ENCODE measurements around the gene TECR. TPM values are rescaled to one million over a fixed set of nuclear protein-coding genes. Genes with fewer than 3 reads are reported as not detected.

TECR gene
- total and polyA plus RNA-seq, 2 of the 13 experiments (the other 11 are each of a cell fraction or from before 2014, with no cell fraction given), result 54.9 to 121 TPM

DNA sequence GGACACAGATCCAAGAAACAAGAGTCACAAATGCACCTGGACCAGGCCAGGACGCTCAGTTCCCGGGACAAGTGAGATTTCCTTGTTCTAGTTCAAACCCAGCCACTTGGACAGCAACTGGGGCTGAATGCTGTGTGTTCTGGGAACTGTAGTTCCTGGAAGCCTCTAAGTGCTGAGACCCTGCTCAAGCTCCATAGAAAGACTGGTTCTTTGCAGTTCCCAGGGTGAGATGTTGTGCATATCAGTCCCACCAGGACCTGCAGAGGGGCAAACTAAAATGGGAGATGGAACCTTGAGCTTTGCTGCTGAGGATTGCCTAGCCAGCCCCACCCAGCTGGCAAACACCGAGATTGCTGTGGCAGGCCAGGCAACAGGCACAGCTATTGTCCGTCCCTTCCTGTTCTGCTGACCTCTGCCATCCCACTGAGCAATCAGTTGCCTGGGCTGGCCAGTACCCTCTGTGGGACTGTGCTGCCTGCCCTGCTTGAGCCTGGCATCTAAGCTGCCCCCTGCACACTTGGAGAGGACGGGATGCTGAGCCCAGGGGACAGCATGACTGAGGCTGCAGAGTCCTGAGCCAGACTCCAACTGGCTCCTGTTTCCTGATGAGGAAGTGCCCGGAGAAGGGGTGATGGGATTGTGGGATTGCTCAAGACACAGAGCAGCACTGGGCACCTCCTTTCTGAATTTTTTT, 32.0 kb upstream of the TECR start (continued):
- TF ChIP-seq ZNF383 (CRISPR knock-in tag; IDR thresholded peaks at IDR 0.05; ENCODE audit: borderline replicate concordance), result no peak
- no peak for TF ChIP-seq NFRKB (IDR thresholded peaks at IDR 0.05)
- TF ChIP-seq, protein P1, sequence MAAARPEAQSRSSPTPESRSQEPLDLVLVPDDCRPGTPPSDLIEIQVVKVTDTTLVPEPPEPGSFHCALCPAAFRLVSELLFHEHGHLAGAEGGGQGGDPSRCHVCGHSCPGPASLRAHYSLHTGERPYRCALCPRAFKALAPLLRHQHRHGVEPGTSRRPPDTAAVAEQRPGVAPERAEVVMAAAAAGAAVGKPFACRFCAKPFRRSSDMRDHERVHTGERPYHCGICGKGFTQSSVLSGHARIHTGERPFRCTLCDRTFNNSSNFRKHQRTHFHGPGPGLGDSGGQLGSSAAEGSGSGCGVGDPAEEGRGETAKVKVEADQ (CRISPR knock-in tag; IDR thresholded peaks at IDR 0.05; ENCODE audit: borderline replicate concordance), result no peak
- TF ChIP-seq, protein P2, sequence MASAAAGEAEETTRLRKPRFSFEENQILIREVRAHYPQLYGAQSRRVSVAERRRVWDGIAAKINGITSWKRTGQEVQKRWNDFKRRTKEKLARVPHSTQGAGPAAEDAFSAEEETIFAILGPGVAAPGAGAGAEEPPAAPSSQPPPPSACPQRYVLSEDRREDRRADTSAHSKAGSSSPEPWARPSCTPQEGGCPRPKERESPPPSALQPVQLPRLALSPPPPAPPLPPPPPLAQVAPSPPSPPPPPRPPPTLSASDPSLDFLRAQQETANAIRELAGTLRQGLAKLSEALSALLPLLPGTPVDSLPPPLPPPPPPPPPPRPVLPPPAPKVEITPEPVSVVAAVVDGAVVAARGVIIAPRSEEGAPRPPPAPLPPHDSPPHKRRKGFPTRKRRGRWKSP (CRISPR knock-in tag; IDR thresholded peaks at IDR 0.05), result no peak
- no peak for TF ChIP-seq KMT2A (CRISPR knock-in tag; IDR thresholded peaks at IDR 0.05)
- no peak for TF ChIP-seq ZBTB38 (CRISPR knock-in tag; IDR thresholded peaks at IDR 0.05)
- TF ChIP-seq SOX13 (IDR thresholded peaks at IDR 0.05), result no peak
- TF ChIP-seq SOX13 (CRISPR knock-in tag; conservative IDR thresholded peaks at IDR 0.05 in 1 of 2, IDR thresholded peaks at IDR 0.05 in 1 of 2), result peak in 1 of 2 experiments; percentile 57; a peak in 2 of 4 replicates
- TF ChIP-seq ZFP90 (CRISPR knock-in tag; IDR thresholded peaks at IDR 0.05; ENCODE audit: borderline replicate concordance), result no peak
- peak; percentile 26; the same call in 1 of the 2 replicates for TF ChIP-seq CREM (IDR thresholded peaks at IDR 0.05)
- no peak for TF ChIP-seq CREM (CRISPR knock-in tag; IDR thresholded peaks at IDR 0.05)
- TF ChIP-seq, protein P3, sequence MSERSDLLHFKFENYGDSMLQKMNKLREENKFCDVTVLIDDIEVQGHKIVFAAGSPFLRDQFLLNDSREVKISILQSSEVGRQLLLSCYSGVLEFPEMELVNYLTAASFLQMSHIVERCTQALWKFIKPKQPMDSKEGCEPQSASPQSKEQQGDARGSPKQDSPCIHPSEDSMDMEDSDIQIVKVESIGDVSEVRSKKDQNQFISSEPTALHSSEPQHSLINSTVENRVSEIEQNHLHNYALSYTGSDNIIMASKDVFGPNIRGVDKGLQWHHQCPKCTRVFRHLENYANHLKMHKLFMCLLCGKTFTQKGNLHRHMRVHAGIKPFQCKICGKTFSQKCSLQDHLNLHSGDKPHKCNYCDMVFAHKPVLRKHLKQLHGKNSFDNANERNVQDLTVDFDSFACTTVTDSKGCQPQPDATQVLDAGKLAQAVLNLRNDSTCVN (CRISPR knock-in tag; IDR thresholded peaks at IDR 0.05; ENCODE audit: borderline replicate concordance), result no peak
- TF ChIP-seq ZNF768 (CRISPR knock-in tag; IDR thresholded peaks at IDR 0.05), result peak; percentile 67; the same call in 1 of the 2 replicates
- TF ChIP-seq, protein P4, sequence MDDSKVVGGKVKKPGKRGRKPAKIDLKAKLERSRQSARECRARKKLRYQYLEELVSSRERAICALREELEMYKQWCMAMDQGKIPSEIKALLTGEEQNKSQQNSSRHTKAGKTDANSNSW (CRISPR knock-in tag; IDR thresholded peaks at IDR 0.05; ENCODE audit: borderline replicate concordance), result no peak
- no peak for TF ChIP-seq ZNF274 (CRISPR knock-in tag; IDR thresholded peaks at IDR 0.05)
- TF ChIP-seq, protein P5, sequence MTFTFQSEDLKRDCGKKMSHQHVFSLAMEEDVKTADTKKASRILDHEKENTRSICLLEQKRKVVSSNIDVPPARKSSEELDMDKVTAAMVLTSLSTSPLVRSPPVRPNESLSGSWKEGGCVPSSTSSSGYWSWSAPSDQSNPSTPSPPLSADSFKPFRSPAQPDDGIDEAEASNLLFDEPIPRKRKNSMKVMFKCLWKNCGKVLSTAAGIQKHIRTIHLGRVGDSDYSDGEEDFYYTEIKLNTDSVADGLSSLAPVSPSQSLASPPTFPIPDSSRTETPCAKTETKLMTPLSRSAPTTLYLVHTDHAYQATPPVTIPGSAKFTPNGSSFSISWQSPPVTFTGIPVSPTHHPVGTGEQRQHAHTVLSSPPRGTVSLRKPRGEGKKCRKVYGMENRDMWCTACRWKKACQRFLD (CRISPR knock-in tag; IDR thresholded peaks at IDR 0.05; ENCODE audit: borderline replicate concordance), result no peak
- no peak for TF ChIP-seq TOE1 (CRISPR knock-in tag; IDR thresholded peaks at IDR 0.05)
- TF ChIP-seq, protein P6, sequence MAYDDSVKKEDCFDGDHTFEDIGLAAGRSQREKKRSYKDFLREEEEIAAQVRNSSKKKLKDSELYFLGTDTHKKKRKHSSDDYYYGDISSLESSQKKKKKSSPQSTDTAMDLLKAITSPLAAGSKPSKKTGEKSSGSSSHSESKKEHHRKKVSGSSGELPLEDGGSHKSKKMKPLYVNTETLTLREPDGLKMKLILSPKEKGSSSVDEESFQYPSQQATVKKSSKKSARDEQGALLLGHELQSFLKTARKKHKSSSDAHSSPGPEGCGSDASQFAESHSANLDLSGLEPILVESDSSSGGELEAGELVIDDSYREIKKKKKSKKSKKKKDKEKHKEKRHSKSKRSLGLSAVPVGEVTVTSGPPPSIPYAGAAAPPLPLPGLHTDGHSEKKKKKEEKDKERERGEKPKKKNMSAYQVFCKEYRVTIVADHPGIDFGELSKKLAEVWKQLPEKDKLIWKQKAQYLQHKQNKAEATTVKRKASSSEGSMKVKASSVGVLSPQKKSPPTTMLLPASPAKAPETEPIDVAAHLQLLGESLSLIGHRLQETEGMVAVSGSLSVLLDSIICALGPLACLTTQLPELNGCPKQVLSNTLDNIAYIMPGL (CRISPR knock-in tag; IDR thresholded peaks at IDR 0.05; ENCODE audit: borderline replicate concordance in 1 of 2, low read depth in 1 of 2), result 0 out of 4 replicates have a peak, but pooled peaks of 1 of the 2 experiments have one; percentile 7
- 0 out of 2 replicates have a peak, but pooled peaks have one; percentile 18 for TF ChIP-seq BCL6 (CRISPR knock-in tag; IDR thresholded peaks at IDR 0.05)
- 0 out of 2 replicates have a peak, but pooled peaks have one; percentile 20 for TF ChIP-seq FOSL2 (CRISPR knock-in tag; IDR thresholded peaks at IDR 0.05)
- TF ChIP-seq ZSCAN25 (CRISPR knock-in tag; IDR thresholded peaks at IDR 0.05), result no peak
- no peak for TF ChIP-seq NR2F1 (CRISPR knock-in tag; IDR thresholded peaks at IDR 0.05)
- peak; percentile 60 for TF ChIP-seq SAP130 (CRISPR knock-in tag; IDR thresholded peaks at IDR 0.05; ENCODE audit: low read depth)
